ENCODE results near the gene ATOH8.
"Not testable (repeated sequence)": the region's sequence is repeated elsewhere in the genome, so short reads cannot be mapped to it uniquely, and the experiment has no call there.

ATOH8 gene

DNA sequence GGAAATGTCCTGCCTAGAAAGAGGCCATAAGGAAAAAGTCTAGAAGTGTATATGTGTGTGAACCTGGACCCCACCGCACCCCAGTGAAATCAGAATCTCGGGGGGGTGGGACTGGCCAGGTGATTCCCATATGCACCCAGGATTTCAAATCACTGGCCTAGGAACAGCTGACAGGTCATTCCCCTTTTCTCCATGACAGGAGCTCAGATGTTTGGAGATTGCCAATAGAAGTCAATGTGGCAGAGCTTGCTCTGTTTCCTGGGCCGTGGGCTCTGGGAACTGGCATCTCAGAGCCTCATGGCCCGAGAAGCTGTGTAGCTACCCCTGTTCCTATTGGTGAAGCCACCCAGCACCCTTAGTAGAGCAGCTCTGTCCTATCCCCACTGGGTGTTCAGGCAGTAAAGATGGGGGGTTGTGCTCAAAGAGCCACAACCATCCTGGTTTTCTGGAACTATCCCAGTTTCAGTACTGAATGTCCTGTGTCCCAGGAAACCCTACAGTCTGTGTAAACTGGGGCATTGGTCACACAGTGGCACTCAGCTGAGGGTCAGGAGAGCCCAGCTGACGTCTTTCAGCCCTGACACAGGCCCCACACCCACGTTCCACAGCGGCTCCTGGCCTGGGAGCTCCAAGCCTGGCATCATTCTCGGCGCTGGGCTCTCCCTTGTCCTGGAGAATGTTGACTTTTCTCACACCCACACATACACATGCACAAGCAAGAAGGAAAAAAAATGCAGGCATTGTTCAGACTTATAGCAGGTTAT lies 40.8 kb upstream of the ATOH8 start:
- H3K4me3 Mint-ChIP-seq: no peak overlapping the region
- ATAC-seq (replicated peaks) (no peak), DNase-seq (no peak)
- no peak overlapping the region for H3K27ac Mint-ChIP-seq
- no peaks in the 10 kb centered on the region for H3K9me3 Mint-ChIP-seq
- H3K4me1 Mint-ChIP-seq (ENCODE audit: low read depth in 2 of 2): peaks cover 0 to 6% of the 10 kb centered on the region in 2 donors
- peaks cover 2% of the 10 kb centered on the region for H3K36me3 Mint-ChIP-seq (ENCODE audit: insufficient read depth)
- peaks cover 0 to 6% of the 10 kb centered on the region in 2 donors for H3K27me3 Mint-ChIP-seq

DNA sequence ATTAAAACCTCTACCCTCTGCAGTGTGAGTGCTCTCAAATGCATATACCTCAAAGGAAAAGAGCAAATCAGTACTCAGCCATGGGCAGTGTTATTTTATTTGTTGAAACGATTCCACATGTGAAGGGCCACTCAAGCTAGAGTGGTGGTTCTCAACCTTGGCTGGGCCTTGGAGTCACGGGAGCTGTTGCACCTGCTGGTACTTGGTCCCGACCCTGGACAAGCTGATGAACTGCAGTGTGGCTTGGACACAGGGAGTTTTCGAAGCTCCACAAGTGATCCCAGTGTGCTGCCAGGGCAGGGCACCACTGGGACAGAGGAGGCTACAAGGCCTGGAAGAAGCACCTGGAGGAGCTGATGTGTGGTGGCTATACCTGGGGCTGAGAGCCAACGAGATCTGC lies 40.0 kb upstream of the ATOH8 start:
- Mint-ChIP-seq H3K4me1 (ENCODE audit: low read depth in 2 of 2) (peaks cover 0 to 6% of the 10 kb centered on the region in 2 donors), H3K9me3 (no peaks in the 10 kb centered on the region), H3K36me3 (ENCODE audit: insufficient read depth) (peaks cover 2% of the 10 kb centered on the region), H3K27ac (peak overlapping the region in 1 of 2 donors; percentile 70), H3K4me3 (no peak overlapping the region), H3K27me3 (peaks cover 0 to 12% of the 10 kb centered on the region in 2 donors)
- ATAC-seq (replicated peaks) (no peak), DNase-seq (no peak)

- not testable (repeated sequence) for ATAC-seq (replicated peaks); H3K9me3 Mint-ChIP-seq; H3K4me1 Mint-ChIP-seq (ENCODE audit: low read depth in 2 of 2); H3K4me3 Mint-ChIP-seq; H3K36me3 Mint-ChIP-seq (ENCODE audit: insufficient read depth); DNase-seq
- Mint-ChIP-seq H3K27ac (peak overlapping the region in 1 of 2 donors; percentile 70), H3K27me3 (peaks cover 0 to 18% of the 10 kb centered on the region in 2 donors)
Observed at GRCh38 chr2:85714421-85714820, 39.4 kb upstream of the ATOH8 start.

DNA sequence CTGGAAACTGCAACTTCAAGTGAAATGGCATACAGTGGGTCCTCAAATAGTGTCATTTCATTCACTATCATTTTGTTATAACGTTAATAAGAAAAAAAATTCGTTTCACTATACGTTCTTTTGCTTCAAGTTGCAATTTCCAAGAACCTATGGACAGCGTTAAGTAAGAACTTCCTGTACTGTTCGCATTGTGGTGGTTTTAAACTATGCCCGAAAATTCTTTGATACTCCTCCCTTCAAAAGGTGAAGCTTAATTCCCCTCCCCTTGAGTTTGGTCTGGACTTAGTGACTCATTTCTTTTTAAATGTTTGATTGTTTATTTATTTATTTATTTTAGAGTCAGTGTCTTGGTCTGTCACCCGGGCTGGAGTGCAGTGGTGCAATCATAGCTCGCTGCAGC lies 39.0 kb upstream of the ATOH8 start:
- peaks cover 0 to 6% of the 10 kb centered on the region in 2 donors for H3K4me1 Mint-ChIP-seq (ENCODE audit: low read depth in 2 of 2)
- no peak overlapping the region for H3K4me3 Mint-ChIP-seq
- ATAC-seq (replicated peaks) (no peak), DNase-seq (no peak)
- H3K27me3 Mint-ChIP-seq: peaks cover 0 to 18% of the 10 kb centered on the region in 2 donors
- H3K36me3 Mint-ChIP-seq (ENCODE audit: insufficient read depth): peaks cover 2% of the 10 kb centered on the region
- H3K9me3 Mint-ChIP-seq: no peaks in the 10 kb centered on the region
- peak overlapping the region in 1 of 2 donors; percentile 70 for H3K27ac Mint-ChIP-seq

- Mint-ChIP-seq H3K27me3 (peaks cover 0 to 15% of the 10 kb centered on the region in 2 donors), H3K36me3 (ENCODE audit: insufficient read depth) (peaks cover under 1% of the 10 kb centered on the region), H3K4me3 (no peak overlapping the region), H3K27ac (no peak overlapping the region), H3K4me1 (ENCODE audit: low read depth in 2 of 2) (peaks cover 0 to 6% of the 10 kb centered on the region in 2 donors), H3K9me3 (no peaks in the 10 kb centered on the region)
- no peak for DNase-seq
- no peak for ATAC-seq (replicated peaks)
Observed at GRCh38 chr2:85716346-85716914, 37.4 kb upstream of the ATOH8 start.

DNA sequence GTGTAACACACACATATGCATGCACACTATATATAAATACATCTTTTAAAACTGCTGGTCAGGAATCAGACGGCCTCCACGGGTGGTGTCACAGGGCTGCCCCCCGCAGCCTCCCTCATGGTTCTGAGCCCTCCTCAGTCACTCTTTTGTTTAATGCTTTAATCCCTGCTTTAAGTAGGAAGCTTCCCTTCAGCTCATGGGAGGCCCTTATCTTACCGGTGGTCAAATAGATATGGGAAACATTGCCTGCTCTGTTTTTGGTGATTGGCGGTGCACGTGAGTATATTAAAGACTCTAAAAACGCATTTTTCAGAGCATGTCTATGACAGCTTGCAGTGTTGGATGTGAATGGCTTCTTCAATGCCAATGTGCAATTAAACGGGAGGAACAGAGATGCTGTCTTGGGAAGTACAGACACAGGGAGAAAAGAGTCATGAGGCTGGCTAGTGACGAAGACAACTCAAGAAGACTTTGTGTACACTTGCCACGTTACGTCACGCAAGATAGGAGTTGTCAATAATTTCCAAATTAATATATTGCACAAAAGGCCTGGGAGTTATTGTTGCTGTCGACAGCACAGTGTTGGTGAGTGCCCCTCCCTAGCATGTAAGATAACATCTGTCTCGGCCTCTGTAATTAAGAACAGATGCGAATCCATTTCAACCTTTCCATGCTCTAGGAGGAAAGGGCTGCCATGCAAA lies 36.3 kb upstream of the ATOH8 start:
- no peak for DNase-seq
- ATAC-seq (replicated peaks): no peak
- no peaks in the 10 kb centered on the region for H3K9me3 Mint-ChIP-seq

GRCh38 chr2:85718009-85718391 lies 35.8 kb upstream of the ATOH8 start:
- H3K4me1 Mint-ChIP-seq (ENCODE audit: low read depth in 2 of 2): peaks cover 0 to 6% of the 10 kb centered on the region in 2 donors
- H3K4me3 Mint-ChIP-seq: no peak overlapping the region
- no peaks in the 10 kb centered on the region for H3K36me3 Mint-ChIP-seq (ENCODE audit: insufficient read depth)
- ATAC-seq (replicated peaks) (peak; percentile 26), DNase-seq (no peak)
- no peak overlapping the region for H3K27ac Mint-ChIP-seq
- peaks cover 0 to 11% of the 10 kb centered on the region in 2 donors for H3K27me3 Mint-ChIP-seq
- no peaks in the 10 kb centered on the region for H3K9me3 Mint-ChIP-seq

More for the DNA sequence above, 36.3 kb upstream of the ATOH8 start:
- Mint-ChIP-seq H3K27ac (no peak overlapping the region), H3K4me1 (ENCODE audit: low read depth in 2 of 2) (peaks cover 0 to 6% of the 10 kb centered on the region in 2 donors), H3K4me3 (no peak overlapping the region), H3K27me3 (peaks cover 0 to 11% of the 10 kb centered on the region in 2 donors), H3K36me3 (ENCODE audit: insufficient read depth) (no peaks in the 10 kb centered on the region)

DNA sequence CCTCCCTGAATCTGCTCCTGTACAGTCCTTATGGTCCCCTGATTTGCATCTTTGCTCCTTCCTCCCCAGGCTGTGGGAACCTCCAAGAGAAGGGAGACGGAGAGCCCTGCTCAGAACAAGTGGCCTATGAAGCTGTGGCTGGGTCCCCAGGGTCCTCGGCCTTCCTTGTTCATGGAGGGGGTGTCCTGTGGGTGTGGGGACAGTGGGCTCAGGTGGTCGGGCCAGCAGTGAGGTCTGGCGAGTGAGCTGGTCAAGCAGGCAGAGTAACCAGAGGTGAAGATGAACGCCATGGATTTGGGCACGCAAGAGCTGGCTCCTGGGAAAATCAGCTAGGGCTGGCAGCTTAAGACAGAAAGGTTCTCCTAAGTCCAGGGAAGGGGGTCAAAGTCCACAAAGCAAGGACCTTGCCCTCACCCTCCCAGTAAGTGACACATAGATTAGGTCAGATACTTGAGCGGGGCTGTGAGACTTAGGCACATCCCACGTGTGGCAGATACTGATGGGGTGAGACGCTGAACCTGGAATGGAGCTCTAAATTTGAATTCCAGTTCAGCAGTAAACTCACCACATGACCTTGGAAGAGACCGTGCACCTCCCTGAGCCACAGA lies 34.8 kb upstream of the ATOH8 start:
- no peaks in the 10 kb centered on the region for H3K9me3 Mint-ChIP-seq
- DNase-seq: no peak
- H3K4me3 Mint-ChIP-seq: no peak overlapping the region
- no peak overlapping the region for H3K27ac Mint-ChIP-seq
- peaks cover 0 to 4% of the 10 kb centered on the region in 2 donors for H3K4me1 Mint-ChIP-seq (ENCODE audit: low read depth in 2 of 2)
- no peak for ATAC-seq (replicated peaks)
- H3K36me3 Mint-ChIP-seq (ENCODE audit: insufficient read depth): no peaks in the 10 kb centered on the region
- H3K27me3 Mint-ChIP-seq: peaks cover 0 to 11% of the 10 kb centered on the region in 2 donors

DNA sequence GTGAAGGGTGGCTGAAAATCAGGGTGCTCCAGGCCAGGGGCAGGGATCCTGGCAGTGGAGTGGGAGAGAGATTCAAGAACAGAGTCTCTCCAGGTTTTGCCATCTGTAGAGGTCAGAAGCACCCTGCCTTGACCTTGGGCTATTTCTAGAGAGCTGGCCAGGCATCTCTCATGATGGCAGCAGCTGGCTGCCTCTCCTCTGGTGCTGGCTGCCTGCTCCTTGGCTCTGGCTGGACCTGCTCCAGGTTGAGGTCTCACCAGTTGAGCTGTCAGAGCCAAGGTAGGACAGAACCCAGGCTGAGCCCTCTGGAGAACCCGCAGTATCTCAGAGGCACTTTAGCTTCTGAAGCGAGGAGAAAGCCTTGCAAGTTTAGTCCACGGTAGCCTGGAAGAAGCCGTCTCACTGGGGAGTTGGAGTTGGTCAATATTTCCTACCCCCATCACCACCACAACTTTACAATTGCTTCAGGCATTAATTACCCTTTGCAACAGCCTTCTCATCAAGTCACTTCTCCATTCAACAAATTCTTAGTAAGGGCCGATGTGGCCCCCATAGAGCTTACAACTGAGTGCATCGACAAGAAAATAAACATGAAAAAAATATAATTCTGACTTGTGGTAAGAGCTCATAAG lies 34.1 kb upstream of the ATOH8 start:
- H3K4me3 Mint-ChIP-seq: no peak overlapping the region
- no peak overlapping the region for H3K27ac Mint-ChIP-seq
- H3K4me1 Mint-ChIP-seq (ENCODE audit: low read depth in 2 of 2): no peaks in the 10 kb centered on the region
- no peaks in the 10 kb centered on the region for H3K36me3 Mint-ChIP-seq (ENCODE audit: insufficient read depth)
- H3K9me3 Mint-ChIP-seq: no peaks in the 10 kb centered on the region
- peaks cover 0 to 12% of the 10 kb centered on the region in 2 donors for H3K27me3 Mint-ChIP-seq
- DNase-seq (no peak), ATAC-seq (replicated peaks) (no peak)

DNA sequence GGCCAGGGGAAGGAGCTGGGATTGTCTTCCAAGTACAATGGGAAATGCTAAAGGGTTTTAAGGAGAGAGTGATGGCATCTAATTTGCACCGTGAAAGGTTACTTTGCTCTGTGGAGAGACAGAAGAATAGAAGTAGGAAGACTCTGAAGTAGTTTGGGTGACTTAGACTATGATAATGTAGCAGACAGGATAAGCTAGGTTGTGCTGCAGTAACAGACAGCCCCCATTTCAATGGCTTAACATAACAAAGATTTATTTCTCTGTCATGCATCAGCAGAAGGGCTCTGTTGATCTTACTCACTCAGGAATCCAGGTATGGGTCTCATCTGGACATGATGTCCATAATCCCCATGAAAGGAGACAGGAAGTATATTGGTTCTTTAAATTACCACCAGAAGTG lies 33.3 kb upstream of the ATOH8 start:
- no peak overlapping the region for H3K27ac Mint-ChIP-seq
- no peak overlapping the region for H3K4me3 Mint-ChIP-seq
- DNase-seq: no peak
- no peaks in the 10 kb centered on the region for H3K4me1 Mint-ChIP-seq (ENCODE audit: low read depth in 2 of 2)
- peaks cover 0 to 20% of the 10 kb centered on the region in 2 donors for H3K27me3 Mint-ChIP-seq
- no peaks in the 10 kb centered on the region for H3K9me3 Mint-ChIP-seq
- H3K36me3 Mint-ChIP-seq (ENCODE audit: insufficient read depth): no peaks in the 10 kb centered on the region
- ATAC-seq (replicated peaks): no peak

DNA sequence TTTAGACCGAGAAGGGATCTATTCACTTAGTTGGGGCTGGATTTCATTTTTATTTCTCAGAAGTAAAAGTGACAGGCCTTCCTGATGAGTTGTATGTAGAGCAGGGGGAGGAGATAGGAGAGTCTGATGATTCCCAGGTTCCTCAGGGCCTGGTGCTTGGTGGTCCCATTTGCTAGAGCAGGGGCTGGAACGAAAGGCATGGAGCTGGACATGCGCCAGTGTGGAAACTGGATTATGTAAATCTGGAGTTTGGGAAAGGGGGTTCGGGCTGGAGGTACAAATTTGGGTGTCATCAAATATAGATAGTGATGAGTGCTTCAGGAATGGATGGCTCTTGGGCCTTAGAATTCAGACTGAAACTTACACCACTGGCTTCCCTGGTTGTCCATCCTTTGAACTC lies 32.1 kb upstream of the ATOH8 start:
- H3K27ac Mint-ChIP-seq: no peak overlapping the region
- no peaks in the 10 kb centered on the region for H3K9me3 Mint-ChIP-seq
- H3K4me1 Mint-ChIP-seq (ENCODE audit: low read depth in 2 of 2): no peaks in the 10 kb centered on the region
- DNase-seq (no peak), ATAC-seq (replicated peaks) (no peak)
- H3K4me3 Mint-ChIP-seq: no peak overlapping the region
- no peaks in the 10 kb centered on the region for H3K36me3 Mint-ChIP-seq (ENCODE audit: insufficient read depth)
- peaks cover 0 to 24% of the 10 kb centered on the region in 2 donors for H3K27me3 Mint-ChIP-seq

DNA sequence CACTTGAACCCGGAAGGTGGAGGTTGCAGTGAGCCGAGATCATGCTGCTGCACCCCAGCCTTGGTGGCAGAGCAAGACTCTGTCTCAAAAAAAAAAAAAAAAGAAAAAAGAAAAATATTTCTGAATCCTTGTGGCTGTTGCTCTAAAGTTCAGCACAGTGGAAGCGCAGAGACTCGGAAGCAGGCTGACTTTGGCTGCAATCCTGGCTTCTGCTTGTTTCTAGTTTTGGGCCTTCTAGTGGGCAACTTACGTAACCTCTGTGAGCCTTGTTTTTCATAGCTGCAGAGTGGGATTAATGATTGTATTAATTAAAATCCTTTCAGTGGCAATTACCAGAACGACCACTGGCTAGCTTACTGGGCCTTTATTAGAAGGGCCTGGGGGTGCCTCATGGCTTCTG lies 31.3 kb upstream of the ATOH8 start:
- H3K27ac Mint-ChIP-seq: no peak overlapping the region
- no peaks in the 10 kb centered on the region for H3K9me3 Mint-ChIP-seq
- no peaks in the 10 kb centered on the region for H3K36me3 Mint-ChIP-seq (ENCODE audit: insufficient read depth)
- DNase-seq: no peak
- peaks cover 0 to 24% of the 10 kb centered on the region in 2 donors for H3K27me3 Mint-ChIP-seq
- no peak for ATAC-seq (replicated peaks)
- no peak overlapping the region for H3K4me3 Mint-ChIP-seq
- no peaks in the 10 kb centered on the region for H3K4me1 Mint-ChIP-seq (ENCODE audit: low read depth in 2 of 2)

DNA sequence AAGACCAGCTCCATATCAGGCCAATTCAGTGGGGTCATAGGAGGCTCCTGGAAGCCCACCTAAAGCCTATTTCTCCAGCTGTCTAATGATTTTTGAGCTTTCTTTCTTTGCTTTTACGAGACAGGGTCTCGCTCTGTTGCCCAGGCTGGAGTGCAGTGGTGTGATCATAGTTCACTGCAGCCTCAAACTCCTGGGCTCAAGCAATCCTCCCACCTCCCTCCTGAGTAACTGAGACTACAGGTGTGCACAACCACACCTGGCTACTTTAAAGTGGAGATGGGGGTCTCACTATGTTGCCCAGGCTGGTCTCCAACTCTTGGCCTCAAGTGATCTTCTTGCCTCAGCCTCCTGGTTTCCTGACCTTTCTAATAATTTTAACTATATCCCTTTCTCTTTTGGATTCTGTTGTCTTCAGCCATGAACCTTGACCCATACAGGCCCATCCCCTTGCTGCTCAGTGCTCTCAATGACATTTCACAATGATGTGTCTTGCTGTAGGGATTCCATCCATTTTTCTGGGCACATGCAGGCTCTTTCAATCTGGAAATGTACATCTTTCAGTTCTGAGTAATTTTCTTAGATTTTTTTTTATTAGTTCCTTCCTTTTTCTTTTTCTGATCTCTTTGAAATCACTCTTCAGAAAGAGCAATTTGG lies 30.0 kb upstream of the ATOH8 start:
- DNase-seq (no peak), ATAC-seq (replicated peaks) (no peak)
- Mint-ChIP-seq H3K27me3 (peaks cover 0 to 24% of the 10 kb centered on the region in 2 donors), H3K4me1 (ENCODE audit: low read depth in 2 of 2) (peaks cover under 1 to 1% of the 10 kb centered on the region in 2 donors), H3K9me3 (no peaks in the 10 kb centered on the region), H3K36me3 (ENCODE audit: insufficient read depth) (peaks cover under 1% of the 10 kb centered on the region), H3K27ac (no peak overlapping the region), H3K4me3 (no peak overlapping the region)
